CD4-positive, alpha-beta T cell treated with Interleukin-17A for 1 hour (primary cell): Measurements from ENCODE around the gene BBX.

Experiments used
- DNase-seq: peaks from one replicate; pipeline ENCODE4 v3.0.0-alpha.2; 2020

The BBX gene

GRCh38 chr3:107660306-107660976, 137.7 kb downstream of the BBX start:
- peak; percentile 49 for DNase-seq

GRCh38 chr3:107661447-107662123, 138.8 kb downstream of the BBX start:
- no peak for DNase-seq

- no peak for DNase-seq
These were observed 139.4 kb downstream of the BBX start for GRCh38 chr3:107662124-107662507.

- no peak for DNase-seq
These were observed 139.8 kb downstream of the BBX start for GRCh38 chr3:107662586-107662985.

GRCh38 chr3:107663266-107663665, 140.5 kb downstream of the BBX start:
- no peak for DNase-seq

GRCh38 chr3:107664614-107665013, 141.9 kb downstream of the BBX start:
- no peak for DNase-seq

- DNase-seq: no peak
These were observed 142.6 kb downstream of the BBX start for GRCh38 chr3:107665351-107665750.

- DNase-seq: no peak
These were observed 144.1 kb downstream of the BBX start for GRCh38 chr3:107666853-107667252.

- DNase-seq: no peak
These were observed 145.7 kb downstream of the BBX start for GRCh38 chr3:107668416-107668815.

- DNase-seq: no peak
These were observed 146.2 kb downstream of the BBX start for GRCh38 chr3:107668963-107669362.

GRCh38 chr3:107669669-107670068, 146.9 kb downstream of the BBX start:
- no peak for DNase-seq

- DNase-seq: no peak
These were observed 148.2 kb downstream of the BBX start for GRCh38 chr3:107670986-107671385.

GRCh38 chr3:107674371-107674770, 151.6 kb downstream of the BBX start:
- DNase-seq: no peak

GRCh38 chr3:107675233-107675900, 152.6 kb downstream of the BBX start:
- DNase-seq: no peak

GRCh38 chr3:107676469-107677309, 153.9 kb downstream of the BBX start:
- DNase-seq: peak; percentile 38

- no peak for DNase-seq
These were observed 157.2 kb downstream of the BBX start for GRCh38 chr3:107679921-107680320.

GRCh38 chr3:107680698-107681097, 157.9 kb downstream of the BBX start:
- DNase-seq: no peak

- no peak for DNase-seq
These were observed 158.6 kb downstream of the BBX start for GRCh38 chr3:107681396-107681795.

GRCh38 chr3:107682580-107682979, 159.8 kb downstream of the BBX start:
- no peak for DNase-seq

GRCh38 chr3:107683447-107683846, 160.7 kb downstream of the BBX start:
- DNase-seq: no peak

GRCh38 chr3:107684431-107684925, 161.7 kb downstream of the BBX start:
- DNase-seq: peak; percentile 38

- no peak for DNase-seq
These were observed 162.6 kb downstream of the BBX start for GRCh38 chr3:107685383-107685782.

GRCh38 chr3:107687056-107687581, 164.4 kb downstream of the BBX start:
- DNase-seq: no peak
